HG03558 (cell line): ENCODE measurements around the gene NUTM2A.
"Not testable (repeated sequence)": the region's sequence is repeated elsewhere in the genome, so short reads cannot be mapped to it uniquely, and the experiment has no call there.

ENCODE experiments used
- ATAC-seq: cut with Tn5 transposase; IDR thresholded peaks from one replicate; pipeline ENCODE4 v1.9.1; 2021; ENCODE audit warnings: moderate number of reproducible peaks; ENCODE audit not compliant: unreplicated experiment; ENCODE audit errors: extremely low read depth

Gene NUTM2A

DNA sequence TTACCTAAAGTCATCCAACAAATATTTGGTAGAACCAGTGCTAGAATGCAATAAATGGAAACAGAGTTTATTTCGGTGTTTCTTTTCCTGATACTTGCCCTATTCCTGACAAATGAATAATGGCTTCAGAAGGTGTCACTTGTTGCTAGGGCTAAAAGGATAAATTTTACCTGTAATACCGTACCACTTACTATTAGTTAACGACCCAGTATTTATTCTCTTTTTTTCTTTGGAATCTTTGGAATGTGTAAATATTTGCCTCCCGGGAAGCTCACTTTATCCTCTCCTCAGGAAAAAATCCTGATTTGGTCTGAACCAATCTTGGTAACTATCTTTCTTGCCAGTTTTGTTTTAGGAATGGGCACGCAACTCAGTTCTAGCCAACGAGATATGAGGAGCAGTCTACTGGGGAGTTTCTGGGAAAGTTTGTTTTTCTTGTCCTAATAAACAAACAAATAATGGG lies 14.1 kb downstream of the NUTM2A start:
- not testable (repeated sequence) for ATAC-seq

DNA sequence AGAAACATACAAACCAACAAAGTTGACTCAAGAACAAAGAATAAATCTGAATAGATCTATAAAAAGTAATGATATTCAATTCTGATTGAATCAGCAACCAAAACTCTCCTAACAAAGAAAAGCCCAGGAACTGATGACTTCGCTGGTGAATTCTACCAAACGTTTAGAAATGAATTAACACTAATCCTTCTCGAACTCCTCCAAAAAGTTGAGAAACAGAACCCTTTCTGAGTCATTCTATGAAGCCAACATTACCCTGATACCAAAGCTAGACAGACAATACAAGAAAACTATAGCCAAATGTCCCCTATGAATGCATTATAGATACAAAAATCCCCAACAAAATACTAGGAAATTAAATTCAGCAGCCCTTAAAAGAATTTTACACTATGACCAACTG lies 16.9 kb downstream of the NUTM2A start:
- not testable (repeated sequence) for ATAC-seq

DNA sequence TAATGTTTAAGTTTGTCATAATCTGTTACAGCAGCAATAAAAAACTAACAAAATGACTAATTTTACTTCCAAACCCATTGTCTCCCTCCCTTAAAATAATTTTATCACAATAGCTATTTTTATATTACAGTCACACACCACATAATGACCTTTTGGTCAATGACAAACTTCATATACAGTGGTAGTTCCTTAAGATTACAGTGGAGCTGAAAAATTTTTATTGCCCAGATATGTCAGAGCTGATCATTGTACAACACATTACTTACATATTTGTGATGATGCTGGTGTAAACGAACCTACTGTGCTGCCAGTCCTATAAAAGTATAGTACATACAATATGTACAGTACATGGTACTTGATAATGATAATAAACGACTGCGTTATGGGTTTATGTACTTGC lies 22.1 kb downstream of the NUTM2A start:
- ATAC-seq: not testable (repeated sequence)

DNA sequence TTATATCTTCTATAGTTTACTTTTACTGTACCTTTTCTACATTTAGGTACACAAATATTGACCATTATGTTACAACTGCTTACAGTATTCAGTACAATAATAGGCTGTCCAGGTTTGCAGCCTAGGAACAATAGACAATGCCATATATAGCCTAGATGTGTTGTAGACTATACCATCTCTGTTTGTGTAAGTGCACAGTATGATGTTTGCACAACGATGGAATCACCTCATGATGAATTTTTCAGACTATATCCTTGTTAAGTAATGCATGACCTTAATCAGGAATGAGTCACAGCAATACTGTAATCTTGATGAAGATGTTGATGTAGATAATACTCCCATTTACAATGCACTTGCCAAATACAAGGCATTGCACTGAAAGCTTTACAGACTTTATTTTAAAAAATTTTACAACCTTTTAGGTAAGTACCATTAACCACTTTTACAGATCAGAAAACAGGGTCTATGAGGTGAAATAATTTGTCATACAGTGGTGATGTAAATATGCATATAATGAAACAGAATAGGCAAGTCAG lies 23.6 kb downstream of the NUTM2A start:
- ATAC-seq: not testable (repeated sequence)

- not testable (repeated sequence) for ATAC-seq
Observed at GRCh38 chr10:87280749-87281392, 55.6 kb downstream of the NUTM2A start.
